Activated CD4-positive, alpha-beta T cell treated with anti-CD3 and anti-CD28 coated beads, Interleukin-2, amount 50 U/mL, for 1 hour (primary cell): Measurements from ENCODE around the gene NSG1.
"Not testable (repeated sequence)": the region's sequence is repeated elsewhere in the genome, so short reads cannot be mapped to it uniquely, and the experiment has no call there.

Experiments
- DNase-seq: peaks from one replicate; pipeline ENCODE4 v3.0.0-alpha.2; 2020

Gene NSG1

DNA sequence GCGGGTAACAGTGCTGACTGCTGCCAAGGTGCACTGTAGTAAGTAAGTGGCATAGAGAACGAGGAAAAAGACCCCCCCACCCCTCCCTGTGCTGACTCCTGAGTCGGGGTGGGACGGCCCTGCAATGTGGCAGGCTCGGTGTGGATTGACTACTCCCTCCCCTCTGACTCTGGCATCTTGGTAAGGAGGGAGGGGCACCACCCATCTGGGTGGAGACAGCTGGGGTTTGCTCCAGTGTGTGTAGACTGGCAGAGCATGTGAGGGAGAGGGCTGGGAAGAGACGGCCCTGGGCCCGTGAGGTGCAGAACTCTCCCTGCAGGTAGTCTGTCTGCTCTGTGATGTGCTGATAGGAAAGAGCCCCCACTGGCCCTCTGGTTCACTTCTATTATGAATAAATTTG is 31.0 kb downstream of the NSG1 start:
- no peak for DNase-seq

DNA sequence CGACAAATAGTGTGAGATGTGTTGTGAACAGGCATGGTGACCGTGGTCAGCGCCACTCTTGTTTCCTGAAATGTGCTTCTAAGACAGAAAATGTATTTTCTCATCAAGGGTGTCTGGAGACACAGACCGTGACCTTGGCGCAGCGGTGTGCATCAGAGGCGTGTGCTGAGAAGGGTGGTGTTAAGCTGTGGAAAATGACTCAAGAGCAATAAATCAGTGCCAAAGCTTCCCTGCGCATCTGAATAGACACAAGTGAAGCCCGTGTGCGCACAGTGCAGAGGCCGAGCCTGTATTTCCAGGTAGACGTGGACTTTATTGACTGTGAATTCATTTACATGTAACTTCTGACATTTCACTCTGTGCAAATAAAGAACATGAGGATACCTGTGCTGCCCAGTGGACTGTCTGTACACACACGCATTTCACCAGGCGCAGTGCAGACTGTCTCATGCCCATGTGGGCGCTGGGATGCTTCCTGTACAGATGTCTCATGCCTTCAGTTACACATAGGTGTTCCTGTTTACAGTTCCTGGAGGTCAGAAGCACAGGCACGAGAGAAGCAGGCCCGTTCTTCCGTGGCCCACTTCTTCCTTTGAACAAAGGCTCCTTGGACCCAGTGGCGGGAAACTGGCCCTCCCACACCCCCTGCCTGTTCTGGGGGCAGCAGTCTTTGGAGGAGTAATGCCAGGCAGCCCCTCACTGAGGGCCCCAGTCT is 31.9 kb downstream of the NSG1 start:
- DNase-seq: no peak

DNA sequence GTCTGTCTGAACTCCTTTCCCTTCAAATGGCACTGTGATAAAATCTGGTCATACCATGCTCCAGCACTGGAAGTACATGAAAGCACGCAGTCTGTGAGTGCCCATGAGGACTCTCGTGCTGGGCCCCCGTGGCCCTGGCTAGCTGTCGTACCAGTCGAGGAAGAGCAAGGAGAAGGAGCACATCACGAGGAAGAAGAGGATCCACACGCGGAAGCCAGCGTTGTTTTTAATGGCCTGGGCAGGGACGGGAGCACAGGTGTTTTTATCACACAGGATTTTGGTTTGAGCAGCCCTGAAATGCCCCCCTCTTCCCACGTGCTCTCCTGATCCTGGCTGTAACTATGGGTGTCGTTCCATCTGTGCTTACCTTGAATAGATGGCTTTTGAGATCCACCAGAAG is 33.0 kb downstream of the NSG1 start:
- no peak for DNase-seq

GRCh38 chr4:4420421-4420820 is 33.5 kb downstream of the NSG1 start:
- no peak for DNase-seq

- no peak for DNase-seq
These were observed 34.5 kb downstream of the NSG1 start for GRCh38 chr4:4421356-4421755.

GRCh38 chr4:4422117-4422516 is 35.2 kb downstream of the NSG1 start:
- not testable (repeated sequence) for DNase-seq

DNA sequence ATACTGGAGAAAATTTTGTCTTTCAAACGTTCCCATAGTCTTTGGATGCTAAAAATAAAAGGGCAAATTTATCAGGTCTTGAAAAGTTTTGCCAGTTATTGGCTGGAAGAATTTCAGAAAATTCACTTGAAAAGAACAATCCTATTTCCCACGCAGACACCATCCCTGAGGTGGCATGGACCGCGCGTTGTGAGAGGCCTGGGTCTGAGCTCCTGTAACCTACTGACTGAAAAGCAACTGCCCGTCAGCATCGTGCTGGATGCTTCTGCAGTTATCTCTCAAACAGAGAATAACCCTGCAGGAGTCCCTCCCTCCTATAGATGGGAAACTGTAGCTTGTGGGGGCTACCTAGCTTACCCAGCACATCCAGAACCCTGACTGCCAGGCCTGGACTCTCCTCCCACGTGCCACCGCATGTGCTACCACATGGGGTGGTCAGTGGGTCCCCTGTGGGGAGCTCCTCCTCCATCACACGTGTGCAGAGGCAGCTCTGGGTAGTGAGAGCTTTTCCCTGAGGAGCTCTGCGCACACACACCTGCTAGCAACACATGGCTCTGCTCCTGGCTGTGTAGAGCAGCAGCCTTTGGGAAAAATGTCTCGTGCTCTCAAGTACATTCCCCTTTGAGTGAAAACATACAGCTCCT is 36.1 kb downstream of the NSG1 start:
- no peak for DNase-seq

DNA sequence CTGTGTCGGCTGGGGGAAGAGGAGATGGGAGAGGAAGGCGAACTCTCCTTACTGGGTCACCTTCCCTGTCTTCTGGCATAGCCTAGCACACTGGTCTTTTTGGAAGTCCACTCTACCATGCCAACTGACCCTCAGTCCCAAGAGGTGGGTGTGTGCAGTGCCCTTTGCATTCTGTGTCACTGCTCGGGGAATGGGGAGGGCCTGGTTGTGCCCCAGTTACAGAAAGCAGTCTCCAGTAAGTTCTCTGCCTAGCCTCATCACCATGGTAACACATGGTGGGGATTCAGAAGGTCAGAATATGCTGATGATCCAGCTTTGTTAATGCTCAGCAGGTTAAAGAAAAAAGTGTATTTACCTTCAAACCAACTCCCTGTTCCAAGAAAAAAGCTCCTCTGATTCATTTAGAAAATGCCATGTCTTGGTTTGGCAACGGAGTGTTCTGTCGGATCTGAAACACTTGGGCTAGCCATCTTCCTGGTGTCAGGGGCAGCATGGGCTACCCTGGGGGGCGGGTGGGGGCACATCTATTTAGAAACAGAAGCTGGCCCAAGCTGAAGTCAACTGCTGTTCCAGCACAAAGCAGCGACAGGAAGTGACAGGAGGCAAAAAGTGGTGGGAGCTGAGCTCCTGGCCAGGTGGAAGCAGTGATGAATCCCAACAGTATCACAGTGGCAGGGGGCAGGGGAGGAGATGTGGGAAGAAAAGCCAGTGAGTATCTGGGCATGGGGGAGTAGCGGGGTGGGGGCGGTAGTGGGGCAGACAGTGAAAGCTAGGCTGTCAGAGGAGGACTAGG is 37.0 kb downstream of the NSG1 start:
- DNase-seq: no peak

- no peak for DNase-seq
These were observed 37.7 kb downstream of the NSG1 start for GRCh38 chr4:4424499-4425115.

DNA sequence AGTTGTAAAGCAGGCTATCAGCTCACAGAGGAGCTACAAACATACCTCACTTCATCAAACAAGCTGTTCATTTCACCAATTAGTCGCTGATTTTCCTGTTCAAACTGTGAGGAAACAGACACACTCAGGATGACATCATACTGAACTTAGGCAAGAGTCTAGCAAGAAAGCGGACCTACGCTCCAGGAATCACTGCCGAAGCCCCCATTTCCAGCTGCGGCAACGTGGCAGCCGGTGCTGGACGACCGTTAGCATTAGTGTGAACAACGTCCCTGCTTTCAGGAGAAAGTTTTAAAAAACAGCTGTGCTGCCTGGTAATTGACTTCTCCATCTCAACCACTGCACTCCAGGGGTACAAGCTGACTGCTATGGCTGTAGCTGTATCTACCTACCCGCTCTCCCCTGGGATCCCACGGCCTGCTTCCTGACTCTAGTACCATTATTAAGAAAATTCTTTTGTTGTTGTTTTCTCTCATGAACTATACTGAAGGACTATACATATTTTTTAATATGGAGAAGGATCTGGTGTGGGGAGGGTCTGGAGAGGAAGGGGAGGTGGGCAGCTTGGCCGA is 38.3 kb downstream of the NSG1 start:
- no peak for DNase-seq

DNA sequence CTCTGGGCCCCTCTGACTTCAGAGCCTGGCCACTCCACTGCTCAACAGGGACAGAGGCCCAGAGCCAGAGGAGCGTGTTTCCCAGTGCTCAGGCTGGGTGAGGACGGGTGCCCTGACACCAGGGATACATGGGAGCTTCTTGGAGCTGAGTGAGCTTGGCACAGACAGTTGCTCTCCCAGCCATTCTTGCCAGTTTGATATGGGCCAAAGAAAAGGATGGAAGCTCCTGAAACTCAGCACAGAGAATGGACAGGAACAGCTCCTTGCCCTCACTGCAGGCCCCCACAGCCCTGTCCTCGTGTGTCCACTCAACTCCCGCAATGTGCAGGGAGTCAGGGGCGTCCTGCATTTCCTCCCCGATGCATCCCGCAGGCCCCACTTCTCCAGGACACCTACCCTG is 38.8 kb downstream of the NSG1 start:
- DNase-seq: no peak

- DNase-seq: no peak
These were observed 39.7 kb downstream of the NSG1 start for GRCh38 chr4:4426511-4427120.

DNA sequence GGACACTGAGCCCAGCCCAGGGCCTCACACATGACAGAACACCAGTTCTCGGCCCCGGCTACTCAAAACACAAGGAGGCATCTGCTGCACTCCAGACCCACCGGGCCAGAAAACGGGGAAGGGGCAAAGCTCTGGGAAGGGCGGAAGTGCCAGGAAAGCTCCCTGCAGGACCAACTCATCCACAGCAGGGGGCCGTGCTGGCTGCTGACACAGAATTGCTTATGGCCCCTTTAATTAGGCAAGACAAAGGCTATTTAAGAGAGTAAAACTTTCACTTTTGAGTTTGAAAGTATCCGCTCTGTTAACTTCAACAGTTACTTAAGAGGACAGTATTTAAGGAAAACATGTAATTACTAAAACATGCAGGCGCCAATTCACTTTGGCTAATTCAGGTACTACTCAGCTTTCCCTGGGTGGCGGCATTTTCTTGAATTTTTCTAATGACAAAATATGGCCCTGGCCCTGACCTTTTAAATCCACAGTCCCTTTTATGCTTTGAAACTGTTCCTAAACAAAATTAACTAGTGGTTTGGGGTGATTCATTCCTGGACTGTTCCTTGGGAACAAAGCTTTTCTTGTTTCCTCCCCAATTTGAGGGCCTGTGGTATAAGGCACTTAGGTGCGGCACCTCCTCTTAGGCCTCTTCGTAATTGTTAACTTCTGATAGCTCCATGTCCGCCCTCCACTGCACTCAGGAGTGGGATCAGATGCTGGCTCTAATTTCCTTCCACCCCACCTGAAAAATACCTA is 40.4 kb downstream of the NSG1 start:
- no peak for DNase-seq

DNA sequence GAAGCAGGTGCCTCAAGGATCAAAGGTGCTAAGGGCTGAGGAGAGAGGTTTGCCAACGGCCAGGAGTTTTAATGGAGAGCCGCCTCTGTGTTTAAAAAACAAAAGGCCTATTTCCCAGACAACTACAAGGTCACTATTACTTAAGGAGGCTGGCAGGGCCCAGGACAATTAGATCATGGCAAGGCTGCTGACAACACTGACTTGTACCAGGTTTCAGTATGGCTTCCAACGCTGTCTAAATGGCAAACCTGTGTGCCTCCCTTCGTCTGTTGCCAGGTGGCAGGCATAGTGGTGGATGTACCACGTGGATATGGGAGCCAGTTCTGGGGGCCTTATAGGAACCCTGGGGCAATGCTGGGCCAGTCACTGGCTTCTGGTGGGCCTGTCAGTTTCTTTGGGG is 41.0 kb downstream of the NSG1 start:
- DNase-seq: no peak

GRCh38 chr4:4428966-4429875 is 42.3 kb downstream of the NSG1 start:
- no peak for DNase-seq

DNA sequence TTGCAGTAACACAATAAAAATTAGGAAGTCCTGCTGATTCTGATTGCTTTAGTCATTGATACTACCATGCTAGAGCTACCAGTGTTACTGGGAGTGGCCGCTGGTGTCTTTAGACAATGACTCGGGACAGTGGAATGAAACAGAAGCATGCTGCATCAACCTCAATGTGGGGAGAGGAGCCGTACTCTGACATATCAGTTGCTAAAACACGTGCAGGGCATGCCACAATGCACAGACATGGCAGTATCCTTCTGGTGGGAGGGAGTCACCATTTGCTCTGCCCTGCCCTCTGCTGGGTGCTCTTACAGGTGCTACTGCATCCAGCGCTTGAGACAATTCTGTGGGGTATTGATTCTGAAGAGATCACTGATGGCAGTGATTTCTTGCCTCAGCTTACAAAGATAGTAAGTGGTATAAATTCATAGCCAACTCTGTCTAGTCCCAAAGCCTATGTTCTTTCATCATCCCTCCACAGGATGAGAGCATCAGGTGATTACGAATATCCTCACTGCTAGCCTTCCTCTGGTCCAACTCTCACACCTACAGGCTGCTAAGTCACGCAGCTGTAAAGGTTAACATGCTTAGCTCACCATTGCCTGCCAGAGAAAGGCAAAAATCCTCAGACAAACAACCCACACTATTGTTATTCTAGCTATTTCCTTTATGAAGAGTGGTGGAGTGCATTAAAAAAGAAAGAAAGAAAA is 43.7 kb downstream of the NSG1 start:
- DNase-seq: peak; percentile 55

- DNase-seq: no peak
These were observed 45.6 kb downstream of the NSG1 start for GRCh38 chr4:4432341-4433125.

DNA sequence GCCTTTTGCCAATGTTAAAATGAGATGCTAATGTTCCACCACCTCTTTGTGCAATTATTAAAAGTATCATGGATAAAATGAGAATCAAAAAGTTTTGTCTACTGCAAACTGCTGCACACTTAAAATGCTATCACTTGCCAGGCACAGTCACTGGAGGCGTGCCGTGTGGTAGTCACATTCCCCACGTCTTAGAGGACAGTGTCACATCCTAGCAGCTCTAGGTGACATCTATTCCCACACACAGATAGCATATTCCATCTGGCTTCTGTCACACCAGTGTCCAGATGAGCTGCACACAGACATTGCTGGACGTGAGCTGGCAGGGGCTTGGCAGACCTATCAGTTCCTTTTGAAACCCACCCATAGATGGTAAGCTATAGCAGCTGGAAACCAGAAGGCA is 47.0 kb downstream of the NSG1 start:
- DNase-seq: no peak

DNA sequence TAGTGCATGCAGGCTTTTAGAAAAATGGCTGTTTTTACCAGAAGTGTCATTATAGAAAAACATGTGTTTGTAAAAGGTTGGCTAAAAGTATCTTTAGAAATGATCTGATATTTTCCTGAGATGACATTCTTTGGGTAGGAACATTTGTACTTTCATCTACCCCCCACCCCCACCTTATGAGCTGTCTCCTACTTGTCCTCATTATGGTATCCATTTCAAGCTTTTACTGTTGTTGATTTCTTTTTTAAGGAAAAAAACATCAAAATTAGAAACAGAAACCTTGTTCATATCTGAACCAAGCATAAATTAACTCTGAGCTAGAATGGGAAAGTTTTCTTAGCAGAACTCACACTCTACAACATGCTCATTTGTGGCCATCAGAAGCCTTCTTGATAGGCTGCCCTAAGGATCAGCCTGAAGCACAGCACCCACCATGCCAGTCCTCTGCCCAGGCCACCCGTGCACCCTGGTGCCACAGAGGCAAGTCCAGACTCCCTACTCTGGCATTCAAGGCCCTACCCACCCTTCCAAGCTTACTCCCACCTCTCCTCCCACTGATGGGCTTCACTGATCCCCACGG is 49.4 kb downstream of the NSG1 start:
- DNase-seq: no peak
